ENCODE results near the gene EVI5L. TPM values are rescaled to one million over a fixed set of nuclear protein-coding genes. Genes with fewer than 3 reads are reported as not detected.

EVI5L gene
- total and polyA plus RNA-seq, 2 of the 4 experiments (the other 2 are of a cell fraction), result 12.7 to 14.6 TPM

DNA sequence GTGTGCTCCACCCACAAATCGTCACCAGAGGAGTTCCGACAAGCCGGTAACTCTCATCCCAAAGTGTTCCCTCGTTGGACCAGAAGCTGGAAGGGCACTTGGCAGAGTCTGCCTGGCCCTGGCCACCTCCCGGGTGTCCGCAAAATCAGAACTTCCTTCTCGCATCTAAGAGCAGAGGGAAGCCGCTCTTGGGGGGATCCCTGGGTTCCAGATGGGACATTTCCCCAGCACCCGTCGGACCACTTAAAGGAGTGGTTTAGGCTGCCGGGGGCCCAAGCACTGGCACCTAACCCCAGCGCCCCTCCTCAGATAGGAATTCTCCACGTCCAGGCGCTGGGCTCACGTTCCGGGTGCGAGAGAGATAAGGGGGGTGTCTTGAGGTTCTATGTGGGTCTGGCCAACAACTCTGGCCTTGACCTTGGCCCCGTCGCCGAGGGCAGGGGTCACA, 72.8 kb downstream of the EVI5L start:
- peaks cover 10% of the 10 kb centered on the region for H3K4me1 ChIP-seq (ENCODE audit: control insufficient read depth, insufficient read depth, low read length)
- H2AK5ac ChIP-seq (ENCODE audit: low read depth, low read length), result peak overlapping the region; percentile 99
- peak overlapping the region; percentile 99 for H2AFZ ChIP-seq (replicated peaks; ENCODE audit: low read length, poor library complexity)
- peaks cover 20% of the 10 kb centered on the region for H3K36me3 ChIP-seq (ENCODE audit: control insufficient read depth, insufficient read depth, low read length)
- ChIA-PET POLR2A (ENCODE audit: unreplicated experiment) (interaction anchor here (1.6 kb wide), 1 partner anchor 17 kb away, joined by 5 read pairs; the partner anchor contains the start of gene SNAPC2), CTCF (interaction anchor here (1.0 to 1.6 kb wide), 3 partner anchors 10 to 34 kb away, joined by 5 to 7 read pairs (median 6); partner anchors contain the start of gene SNAPC2)
- H3K4ac ChIP-seq (ENCODE audit: low read depth, low read length), result peak overlapping the region; percentile 93
- H4K20me1 ChIP-seq (ENCODE audit: insufficient read depth, low read length), result peaks cover 33% of the 10 kb centered on the region
- H3K27me3 ChIP-seq (ENCODE audit: control insufficient read depth, insufficient read depth, low read length), result no peaks in the 10 kb centered on the region
- H3K56ac ChIP-seq (ENCODE audit: extremely low read depth, insufficient read depth, low read length), result 0 out of 2 replicates have a peak overlapping the region, but pooled peaks have one; percentile 16
- peak overlapping the region; percentile 98 for H2AK9ac ChIP-seq (replicated peaks; ENCODE audit: low read depth, low read length, poor library complexity)
- peak overlapping the region; percentile 91; the same call in 1 of the 2 replicates for H3K23ac ChIP-seq (ENCODE audit: low read depth, low read length)
- peak overlapping the region; percentile 75 for H4K5ac ChIP-seq (ENCODE audit: low read depth, low read length)
- peak overlapping the region; percentile 72 to 95 for H4K8ac ChIP-seq (ENCODE audit: low read depth in 2 of 2, low read length in 2 of 2)
- H3K9ac ChIP-seq (ENCODE audit: low read depth, low read length), result peak overlapping the region; percentile 93
- DNase-seq (no peak), ATAC-seq (ENCODE audit: low read depth) (no peak)
- H3K14ac ChIP-seq (replicated peaks; ENCODE audit: low read depth, low read length), result peak overlapping the region; percentile 99
- no TSS peak for BruUV-seq (replicated peaks)
- intact Hi-C loops (cut with micrococcal nuclease) (no loop called here), in situ Hi-C loops (cut with MboI; ENCODE audit: low sequenced_read_pairs) (no loop called here), dilution Hi-C loops (cut with HindIII; ENCODE audit: low sequenced_read_pairs, unreplicated experiment) (no loop called here)
- TF ChIP-seq RCOR1 (IDR thresholded peaks at IDR 0.05; ENCODE audit: insufficient replicate concordance, low read length) (no peak), RAD21 (IDR thresholded peaks at IDR 0.05; ENCODE audit: low read length) (no peak), CEBPB (IDR thresholded peaks at IDR 0.05; ENCODE audit: low read depth, low read length) (no peak), CTCF (conservative IDR thresholded peaks at IDR 0.05; ENCODE audit: low read depth, low read length) (no peak), MAFK (IDR thresholded peaks at IDR 0.05; ENCODE audit: low read depth, low read length) (no peak), POLR2A (IDR thresholded peaks at IDR 0.05; ENCODE audit: low read depth, low read length) (no peak), SMC3 (IDR thresholded peaks at IDR 0.05; ENCODE audit: low read depth, low read length) (no peak), RFX5 (IDR thresholded peaks at IDR 0.05; ENCODE audit: low read depth, low read length) (no peak), MAZ (IDR thresholded peaks at IDR 0.05; ENCODE audit: borderline replicate concordance, low read depth, low read length) (no peak)
- H2BK20ac ChIP-seq (ENCODE audit: low read depth, low read length), result no peak overlapping the region
- H3K27ac ChIP-seq (ENCODE audit: insufficient read depth, low read length), result peak overlapping the region; percentile 91
- peaks cover 14 to 40% of the 10 kb centered on the region in 2 experiments; a peak in 3 of 4 replicates for H3K79me1 ChIP-seq (ENCODE audit: low read depth in 1 of 2, low read length in 2 of 2)
- H3K4me2 ChIP-seq (ENCODE audit: low read depth, low read length), result peak overlapping the region; percentile 72
- H3K9me3 ChIP-seq (ENCODE audit: control insufficient read depth, insufficient read depth, low read length), result no peaks in the 10 kb centered on the region
- H3K18ac ChIP-seq (ENCODE audit: low read depth, low read length), result no peak overlapping the region
- peak overlapping the region; percentile 85 for H2BK5ac ChIP-seq (ENCODE audit: low read depth, low read length, poor library complexity, severe bottlenecking)
- H3K4me3 ChIP-seq (ENCODE audit: insufficient read depth, low read depth, low read length), result peak overlapping the region; percentile 60
- peak overlapping the region; percentile 94 for H4K91ac ChIP-seq (ENCODE audit: insufficient read depth, low read depth, low read length)
- WGBS, 2 experiments (ENCODE audit: extremely low coverage in 2 of 2, insufficient read length in 1 of 2), result 28% methylated on average over 4 of the region's 20 CpGs; no CpG with 5 or more reads in 1 of the 2 experiments
- 0 out of 2 replicates have a peak overlapping the region, but pooled peaks have one; percentile 46 for H2BK120ac ChIP-seq (ENCODE audit: low read depth, low read length)
- H2BK15ac ChIP-seq (ENCODE audit: low read depth, low read length), result no peak overlapping the region
- peaks cover 11% of the 10 kb centered on the region for H3K9me1 ChIP-seq (ENCODE audit: insufficient read depth, low read length)
